GM21717 (cell line): Measurements from ENCODE around the gene WAPL.

ENCODE experiments used
- ATAC-seq: cut with Tn5 transposase; IDR thresholded peaks from one replicate; pipeline ENCODE4 v1.9.1; 2021; ENCODE audit warnings: mild to moderate bottlenecking, moderate library complexity; ENCODE audit not compliant: unreplicated experiment

The WAPL gene

DNA sequence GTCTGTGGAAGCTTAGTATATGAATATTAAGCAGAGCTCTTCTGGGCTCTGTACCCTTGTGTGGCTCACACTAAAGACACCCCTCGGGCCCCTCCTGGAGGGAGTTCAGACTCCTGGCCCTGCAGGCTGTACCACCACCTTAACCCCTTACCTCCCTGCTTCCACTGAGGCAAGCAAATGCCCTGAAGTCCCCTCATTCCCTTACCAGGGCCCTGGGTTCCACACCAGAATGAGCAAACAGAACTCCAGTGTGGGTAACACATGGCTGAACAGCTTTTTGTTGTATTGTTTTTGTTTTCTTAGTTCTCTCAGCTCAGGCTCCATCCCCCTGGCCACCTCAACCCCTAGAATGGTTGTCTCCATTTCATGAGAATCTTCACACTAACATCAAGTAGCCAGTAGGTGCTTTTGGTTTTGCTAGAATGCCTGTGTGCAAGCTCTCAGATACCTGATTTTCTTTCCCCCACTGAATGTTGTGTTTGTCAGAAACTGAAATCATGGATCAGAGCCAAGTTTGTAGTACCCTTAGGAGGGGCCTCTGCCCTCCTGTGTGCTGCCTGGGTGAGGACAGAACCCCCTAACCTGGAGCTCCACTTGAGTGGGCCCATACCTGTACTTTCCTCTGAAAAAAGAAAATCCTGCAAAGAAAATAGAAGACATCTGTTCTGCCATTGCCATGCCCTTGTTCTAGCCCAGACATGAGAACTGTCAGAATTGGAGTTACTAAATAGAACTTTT, 2.8 kb upstream of the WAPL start:
- no peak for ATAC-seq

DNA sequence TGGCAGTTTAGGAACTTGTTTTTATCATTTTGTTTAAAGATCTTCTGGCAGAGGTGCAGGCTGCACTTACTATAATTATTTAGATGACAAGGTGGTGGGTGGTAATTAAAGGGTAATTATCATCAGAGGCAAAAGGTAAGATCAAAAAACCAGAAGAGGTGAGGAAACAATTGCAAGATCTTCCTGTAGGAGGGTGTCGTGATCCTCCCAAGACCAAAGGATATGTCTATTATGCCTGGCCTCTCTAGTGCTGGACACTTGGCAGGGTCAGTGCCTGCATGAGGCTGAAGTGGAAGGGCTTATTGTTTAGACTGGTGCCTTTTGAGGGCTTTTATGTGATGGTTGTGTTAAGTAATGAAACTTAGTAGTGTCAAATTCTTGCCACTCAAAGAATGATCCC, 1.8 kb upstream of the WAPL start:
- no peak for ATAC-seq

DNA sequence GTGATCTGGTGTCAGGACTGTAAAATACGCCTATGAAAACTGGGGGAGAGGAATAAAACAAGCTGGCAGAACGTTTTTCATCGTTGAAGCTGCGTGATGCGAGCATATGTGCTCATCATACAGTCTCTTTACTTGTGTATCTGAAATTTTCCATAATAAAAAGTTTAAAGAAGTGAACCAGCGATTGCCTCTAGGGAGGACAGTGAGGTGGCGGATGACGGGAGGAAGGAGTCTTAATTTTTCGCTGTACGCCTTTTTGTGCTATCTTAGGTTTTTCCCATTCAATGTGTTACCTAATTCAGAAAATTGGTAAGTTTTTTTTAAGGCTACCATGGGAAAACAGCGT, 891 bp upstream of the WAPL start:
- ATAC-seq, result no peak

DNA sequence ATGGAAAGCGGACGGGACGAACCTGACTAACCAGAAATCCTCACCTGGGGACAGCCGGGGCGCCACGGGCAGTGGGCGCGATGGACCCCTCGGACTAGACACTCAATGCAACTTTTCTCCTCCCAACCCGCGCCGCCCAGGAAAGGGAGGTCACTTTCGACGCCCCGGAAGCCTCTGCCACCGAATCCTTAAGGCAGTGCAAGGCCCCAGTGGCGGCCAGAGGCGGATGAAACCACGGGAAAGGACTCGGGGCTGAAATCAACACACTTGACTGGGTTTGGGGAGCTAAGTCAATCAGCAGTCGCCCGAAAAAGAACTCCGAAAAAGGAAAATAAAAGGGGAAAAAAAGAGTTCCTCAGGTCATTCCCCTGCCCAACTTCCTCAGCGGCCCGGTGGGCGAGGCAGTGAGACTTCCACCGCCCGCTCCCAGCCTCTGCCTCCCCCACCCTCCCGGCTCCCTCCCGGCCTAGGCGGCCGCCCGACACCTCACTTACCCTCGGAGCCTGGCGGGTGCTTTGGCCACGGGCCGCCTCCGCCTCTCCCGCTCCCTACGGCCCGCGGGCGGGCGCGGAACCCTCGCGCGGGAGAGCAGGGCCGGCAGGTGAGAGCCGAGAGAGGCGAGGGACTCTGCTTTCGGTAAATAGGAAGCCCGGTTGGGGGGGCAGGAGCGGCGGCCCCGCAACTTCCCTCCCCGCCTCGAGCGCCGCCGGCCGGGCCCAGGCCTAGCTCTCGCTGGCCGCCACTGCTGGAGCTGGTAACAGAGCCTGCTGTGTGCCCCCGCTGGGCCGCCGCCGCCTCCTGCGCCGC, 518 bp downstream of the WAPL start:
- ATAC-seq, result peak; percentile 32

DNA sequence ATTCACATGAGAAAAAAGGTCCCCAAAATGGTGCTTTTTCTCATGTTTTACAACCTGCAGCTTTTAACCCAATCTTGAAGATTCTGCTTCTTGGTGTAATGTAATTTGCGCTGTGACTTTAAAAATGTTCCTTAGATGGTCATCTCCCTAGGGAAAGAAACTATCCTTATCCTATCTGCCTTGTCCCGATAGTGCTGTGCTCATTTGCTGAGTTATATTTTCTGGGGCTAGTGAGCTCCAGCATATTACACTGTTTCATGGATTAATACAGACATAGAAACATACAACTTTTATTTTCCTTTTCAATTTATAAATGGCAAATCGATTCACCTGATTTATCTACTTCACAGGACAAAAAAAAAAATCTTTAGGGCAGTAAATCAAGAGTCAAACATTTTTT, 2.8 kb downstream of the WAPL start:
- no peak for ATAC-seq

DNA sequence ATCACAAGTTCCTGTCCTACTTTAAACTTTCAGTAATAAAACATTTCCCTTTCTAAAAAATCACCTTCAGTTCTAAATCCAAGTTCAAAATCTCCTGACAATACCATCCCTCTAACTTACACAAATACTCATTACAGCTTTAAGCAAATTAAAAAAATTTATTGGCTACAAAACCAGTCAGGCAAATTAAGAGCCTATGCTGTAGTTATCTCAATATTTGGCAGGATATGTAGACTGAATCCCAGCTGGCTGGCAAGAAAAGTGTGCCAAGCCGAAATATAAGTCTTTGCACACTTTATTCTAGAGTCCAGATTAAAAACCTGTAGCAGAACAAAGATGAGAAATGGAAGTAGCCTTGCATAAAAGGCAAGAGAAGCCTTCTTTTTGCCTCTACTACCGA, 9.5 kb downstream of the WAPL start:
- ATAC-seq, result no peak

DNA sequence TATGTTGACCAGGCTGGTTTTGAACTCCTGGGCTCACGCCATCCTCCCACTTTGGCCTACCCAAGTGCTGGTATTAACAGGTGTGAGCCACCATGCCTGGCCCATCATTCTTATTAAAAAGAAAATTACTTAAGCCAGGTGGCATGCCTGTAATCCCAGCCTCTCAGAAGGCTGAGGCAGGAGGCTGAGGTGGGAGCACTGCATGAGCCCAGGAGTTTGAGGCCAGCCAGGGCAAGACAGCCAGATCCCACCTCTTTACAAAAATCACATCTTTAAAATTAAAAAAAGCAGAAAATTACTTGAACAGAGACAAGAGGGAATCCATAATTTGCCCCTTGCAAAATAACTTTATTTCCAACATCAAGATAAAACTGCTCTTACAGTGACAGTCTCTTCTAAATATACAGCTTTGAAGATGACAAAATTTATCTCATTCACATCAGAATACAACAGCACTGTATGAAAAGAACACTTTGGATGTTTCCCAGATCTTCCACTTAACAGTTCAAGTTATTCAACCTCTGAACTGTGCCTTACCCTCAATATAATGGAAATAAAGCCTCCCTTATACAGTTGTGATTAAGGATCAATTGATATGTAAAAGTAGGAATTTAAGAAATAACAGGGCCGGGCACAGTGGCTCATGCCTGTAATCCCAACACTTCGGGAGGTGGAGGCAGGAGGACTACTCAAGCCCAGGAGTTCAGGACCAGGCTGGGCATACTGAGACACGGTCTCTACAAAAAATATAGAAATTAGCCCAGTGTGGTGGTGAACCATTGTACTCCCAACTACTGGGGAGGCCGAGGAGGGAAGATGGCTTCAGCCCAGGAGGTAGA, 10.3 kb downstream of the WAPL start:
- no peak for ATAC-seq

DNA sequence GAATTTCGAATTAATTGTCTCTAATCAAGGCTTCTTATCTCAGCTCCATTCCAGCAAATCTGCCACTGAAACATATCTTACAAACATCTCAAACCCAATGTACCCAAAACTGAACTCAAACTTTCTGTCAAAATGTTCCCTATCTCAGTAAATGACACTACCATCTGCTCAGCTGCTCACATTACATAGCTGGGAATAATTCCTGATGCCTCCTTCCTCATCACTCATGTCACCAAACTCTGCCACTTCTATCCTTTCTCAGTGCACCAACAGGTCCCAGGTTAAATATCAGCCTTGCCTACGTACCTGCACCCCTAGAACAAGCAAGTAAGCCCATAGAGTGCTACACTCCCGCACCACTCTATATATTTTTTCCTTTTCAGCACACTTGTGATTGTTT, 12.4 kb downstream of the WAPL start:
- ATAC-seq, result no peak

DNA sequence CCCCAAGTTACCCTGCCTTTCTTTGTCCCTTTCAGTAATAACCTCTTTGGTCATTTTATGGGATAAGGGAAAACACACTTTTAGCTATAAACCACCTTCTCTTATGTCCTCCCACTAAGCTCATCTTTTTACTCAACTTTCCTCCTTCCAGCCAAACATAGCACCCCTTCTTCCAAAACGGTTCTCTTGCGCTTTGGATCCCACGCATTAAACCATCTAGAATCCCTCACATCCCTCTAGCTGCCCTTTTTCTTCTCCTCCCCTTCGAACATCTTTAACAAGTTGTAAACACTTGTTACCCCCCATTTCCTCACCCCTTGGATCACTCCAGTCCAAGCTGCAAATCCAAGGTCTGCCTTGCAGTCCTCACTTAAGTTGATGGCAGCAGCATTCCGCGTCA, 13.4 kb downstream of the WAPL start:
- ATAC-seq, result no peak

DNA sequence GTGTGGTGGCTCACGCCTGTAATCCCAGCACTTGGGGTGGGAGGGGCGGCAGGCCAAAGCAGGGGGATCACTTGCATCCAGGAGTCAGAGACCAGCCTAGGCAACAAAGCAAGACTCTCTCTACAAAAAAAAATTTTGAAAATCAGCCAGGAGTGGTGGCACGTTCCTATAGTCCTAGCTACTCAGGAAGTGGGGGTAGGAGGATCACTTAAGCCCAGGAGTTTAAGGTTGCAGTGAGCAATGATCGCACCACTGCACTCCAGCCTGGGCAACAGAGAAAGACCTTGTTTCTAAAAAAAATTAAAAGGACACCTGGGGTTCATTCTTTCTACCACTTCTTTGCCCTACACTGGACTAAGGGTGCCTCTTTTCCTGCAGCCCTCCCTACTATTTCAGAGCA, 15.1 kb downstream of the WAPL start:
- no peak for ATAC-seq

DNA sequence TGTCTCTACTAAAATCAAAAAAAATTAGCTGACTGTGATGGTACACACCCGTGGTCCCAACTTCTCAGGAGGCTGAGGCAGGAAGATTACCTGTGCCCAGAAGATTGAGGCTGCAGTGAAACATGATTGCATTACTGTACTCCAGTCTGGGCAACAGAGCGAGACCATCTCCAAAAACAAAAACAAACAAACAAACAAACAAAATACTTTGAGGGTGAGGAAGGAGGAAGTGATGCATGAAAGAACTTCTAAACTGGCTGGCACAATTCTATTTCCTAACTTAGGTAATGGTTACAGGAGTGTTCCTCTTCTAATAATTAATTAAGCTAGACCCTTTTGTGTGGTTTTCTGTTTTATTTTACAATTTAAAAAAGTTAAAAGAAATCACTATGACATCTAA, 15.5 kb downstream of the WAPL start:
- ATAC-seq, result no peak

DNA sequence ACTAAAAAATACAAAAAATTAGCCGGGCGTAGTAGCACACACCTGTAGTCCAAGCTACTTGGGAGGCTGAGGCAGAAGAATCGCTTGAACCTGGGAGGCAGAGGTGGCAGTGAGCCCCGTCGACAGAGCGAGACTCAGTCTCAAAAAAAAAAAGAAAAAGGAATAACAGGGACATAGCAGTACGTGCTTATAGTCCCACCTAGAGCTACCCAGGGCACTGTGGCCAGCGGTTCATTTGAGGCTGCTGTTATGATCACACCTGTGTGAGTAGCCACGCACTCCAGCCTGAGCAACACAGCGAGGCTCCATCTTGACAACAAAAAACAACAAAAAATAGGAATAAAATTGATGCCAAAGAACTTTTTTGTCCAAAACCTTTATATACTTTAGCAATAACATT, 17.1 kb downstream of the WAPL start:
- no peak for ATAC-seq

DNA sequence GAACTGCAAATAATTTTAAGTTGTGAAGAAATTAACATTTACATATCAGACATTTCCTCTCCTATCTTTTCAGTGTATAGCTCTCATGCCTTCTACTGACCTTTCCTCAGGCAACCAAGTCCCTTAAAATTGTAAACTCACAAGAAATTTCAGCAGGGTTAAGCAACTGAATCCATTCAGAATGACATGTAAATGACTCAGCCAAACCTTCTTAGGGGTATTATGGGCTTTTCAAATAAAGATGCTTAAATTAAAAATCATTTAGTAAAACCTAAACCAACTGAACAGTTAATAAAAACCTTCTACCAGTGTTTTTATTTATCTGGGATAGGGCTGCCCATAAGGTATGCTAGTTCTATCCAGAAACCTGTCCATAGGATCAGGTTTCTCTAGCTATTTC, 20.7 kb downstream of the WAPL start:
- ATAC-seq, result no peak

DNA sequence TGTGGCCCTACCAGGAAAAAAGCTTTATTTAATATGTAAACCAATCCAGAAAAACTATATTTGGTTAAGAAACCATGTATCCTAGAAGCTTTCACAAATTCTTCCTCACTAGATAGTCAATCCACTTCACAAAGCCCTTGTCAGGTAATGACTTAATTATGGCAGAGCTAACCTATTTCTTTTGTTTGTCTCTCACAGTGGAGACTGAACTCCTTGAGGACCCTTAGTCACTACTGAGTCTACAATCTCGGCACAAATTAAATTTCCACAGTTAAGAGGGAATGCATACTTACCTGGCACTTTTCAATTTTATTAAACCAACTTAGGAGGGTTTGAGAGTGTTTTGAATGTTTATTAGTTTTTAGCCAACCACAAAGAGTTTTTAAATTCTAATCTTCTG, 23.0 kb downstream of the WAPL start:
- no peak for ATAC-seq

DNA sequence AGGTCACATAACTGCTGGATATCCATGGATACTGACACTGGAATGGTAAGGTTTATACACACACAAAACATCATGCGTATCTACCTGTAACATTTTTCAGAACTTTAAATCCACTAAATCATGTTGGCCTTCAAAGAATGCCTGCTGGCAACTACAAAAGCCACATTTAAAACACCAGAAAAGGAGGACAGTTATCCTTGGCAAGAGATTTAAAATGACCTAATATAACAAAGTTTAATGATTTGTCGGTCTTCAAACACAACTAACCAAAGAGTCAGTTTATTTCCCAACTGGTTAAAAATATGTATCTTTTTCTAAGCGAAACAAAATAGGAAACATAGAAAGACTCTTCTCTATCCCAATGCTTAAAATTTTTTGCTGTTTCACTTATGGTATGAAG, 24.0 kb downstream of the WAPL start:
- ATAC-seq, result no peak

DNA sequence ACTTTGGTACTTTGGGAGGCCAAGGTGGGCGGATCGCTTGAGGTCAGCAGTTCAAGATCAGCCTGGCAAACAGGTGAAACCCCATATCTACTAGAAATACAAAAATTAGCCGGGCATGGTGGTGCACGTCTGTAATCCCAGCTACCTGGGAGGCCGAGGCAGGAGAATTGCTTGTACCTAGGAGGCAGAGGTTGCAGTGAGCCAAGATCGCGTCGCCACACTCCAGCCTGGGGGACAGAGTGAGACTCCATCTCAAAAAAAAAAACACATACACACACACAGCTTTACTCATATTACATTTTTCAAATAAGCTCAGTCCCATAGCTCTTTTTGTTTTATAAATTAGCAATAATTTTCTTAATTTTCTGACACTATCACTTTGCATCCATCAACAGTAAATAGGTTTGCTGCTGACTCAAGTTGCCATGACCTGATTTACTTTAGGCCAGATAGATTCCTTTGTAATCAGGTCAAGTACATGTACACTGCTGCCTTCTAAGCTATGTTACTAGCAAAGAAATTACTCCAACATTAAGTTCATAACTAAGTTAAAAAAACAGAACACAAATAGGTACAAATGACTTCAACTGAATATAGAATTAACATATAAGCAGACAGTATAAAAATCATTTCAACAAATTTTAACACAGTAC, 31.5 kb downstream of the WAPL start:
- no peak for ATAC-seq

DNA sequence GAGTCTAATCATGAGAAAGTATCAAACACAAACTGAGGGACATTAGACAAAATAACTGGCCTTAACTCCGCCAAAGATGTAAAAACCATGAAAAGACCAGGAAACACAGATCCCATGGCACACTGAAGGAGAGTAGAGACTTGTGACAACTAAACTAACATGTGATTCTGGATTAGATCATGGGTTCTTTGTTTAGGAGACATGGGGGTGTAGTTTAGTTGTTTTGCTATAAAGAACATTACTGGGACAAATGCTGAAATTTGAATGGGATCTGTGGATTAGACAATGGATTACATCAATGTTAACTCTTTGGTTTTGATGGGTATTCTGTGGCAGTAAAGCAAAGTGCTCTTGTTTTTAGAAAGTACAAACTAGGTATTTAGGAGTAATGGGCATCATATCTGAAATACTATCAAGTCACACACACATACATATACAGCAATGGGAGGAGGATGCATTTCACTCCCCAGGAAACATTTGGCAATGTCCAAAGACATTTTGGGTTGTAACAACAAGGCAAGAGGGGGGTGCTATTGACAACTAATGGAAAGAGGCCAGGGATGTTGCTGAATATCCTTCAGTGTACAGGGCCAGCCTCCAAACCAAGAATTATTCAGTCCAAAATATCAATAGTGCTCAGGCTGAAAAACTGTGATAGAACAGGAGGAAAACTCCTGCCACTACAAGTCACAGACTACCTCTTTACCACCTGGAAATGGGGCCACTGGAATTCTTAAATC, 32.4 kb downstream of the WAPL start:
- no peak for ATAC-seq

DNA sequence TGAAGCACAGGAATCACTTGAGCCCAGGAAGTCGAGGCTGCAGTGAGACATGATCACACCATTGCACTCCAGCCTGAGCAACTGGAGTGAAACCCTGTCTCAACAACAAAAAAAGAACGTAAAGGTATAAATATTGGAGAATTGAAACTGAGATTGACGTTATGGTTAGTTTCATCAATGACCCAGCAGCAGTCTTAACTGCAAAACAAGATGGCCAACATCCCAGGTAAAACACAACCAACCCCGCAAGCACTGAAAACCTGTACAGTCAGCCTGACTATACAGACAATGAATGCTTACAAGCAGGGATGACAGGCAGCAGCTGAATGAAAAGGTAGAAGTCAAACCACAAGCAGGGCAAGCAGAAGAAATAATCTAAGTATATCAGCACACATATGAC, 34.7 kb downstream of the WAPL start:
- peak; percentile 48 for ATAC-seq

DNA sequence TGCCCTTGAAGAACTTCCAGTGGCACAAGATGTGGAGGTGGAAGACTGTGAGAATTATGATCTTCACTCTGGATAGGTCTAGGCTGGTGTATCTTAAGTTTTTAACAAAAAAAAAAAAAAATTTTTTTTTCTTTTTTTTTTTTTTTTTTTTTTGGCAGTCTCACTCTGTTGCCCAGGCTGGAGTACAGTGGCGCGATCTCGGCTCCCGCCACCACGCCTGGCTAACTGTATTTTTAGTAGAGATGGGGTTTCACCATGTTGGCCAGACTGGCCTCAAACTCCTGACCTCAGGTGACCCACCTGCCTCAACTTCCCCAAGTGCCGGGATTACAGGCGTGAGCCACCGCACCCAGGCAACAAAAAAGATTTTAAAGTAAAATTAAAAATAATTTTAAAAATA, 37.9 kb downstream of the WAPL start:
- no peak for ATAC-seq

DNA sequence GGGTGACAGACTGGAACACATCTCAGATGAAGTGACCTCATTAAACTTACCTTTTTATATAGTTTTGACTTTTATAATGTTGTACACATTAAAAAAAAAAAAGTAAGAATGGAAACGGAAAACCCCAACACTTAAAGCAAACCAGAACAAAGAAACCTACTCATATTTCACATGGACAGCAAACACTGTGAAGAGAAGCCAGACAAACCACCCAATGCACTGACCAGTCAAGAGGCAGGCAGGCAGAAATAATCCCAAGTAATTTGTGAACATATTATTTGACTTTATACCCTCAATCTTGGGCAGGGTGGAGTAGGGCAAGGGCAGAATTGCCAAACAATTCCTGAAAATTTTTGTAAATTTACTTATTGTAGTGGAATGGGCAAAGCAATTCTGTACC, 39.8 kb downstream of the WAPL start:
- no peak for ATAC-seq

DNA sequence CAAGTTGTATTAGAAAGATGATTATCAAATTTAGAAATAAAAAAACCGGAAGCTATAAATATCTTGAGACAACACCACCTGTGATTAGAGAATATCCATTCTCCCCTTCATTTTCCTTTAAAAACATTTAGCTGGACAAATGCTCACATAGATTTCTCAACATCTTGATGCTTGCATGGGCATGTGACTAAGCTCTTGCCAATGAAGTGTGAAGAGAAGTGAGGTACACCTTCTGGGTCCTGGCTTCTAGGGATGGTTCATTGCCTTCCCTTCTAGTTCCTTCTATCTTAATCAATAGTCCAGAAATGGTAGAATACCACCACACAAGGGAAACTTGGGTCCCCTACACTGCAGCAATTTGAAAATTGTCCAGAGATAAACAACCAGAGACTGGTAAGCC, 41.0 kb downstream of the WAPL start:
- ATAC-seq, result no peak
